Endodermal cell (in vitro differentiated cells): ENCODE results near the gene POGZ. TPM values are rescaled to one million over a fixed set of nuclear protein-coding genes. Genes with fewer than 3 reads are reported as not detected.

Experiments
- DNase-seq: peaks from one replicate; pipeline ENCODE4 v3.0.0-alpha.2; 2017
- H3K27ac ChIP-seq: 2 replicates; pipeline ENCODE4 v1.5.1; 2013; ENCODE audit warnings: mild to moderate bottlenecking, low read depth, low read length, moderate library complexity
- H3K27me3 ChIP-seq: 2 replicates; pipeline ENCODE4 v1.6.1; 2013; ENCODE audit warnings: mild to moderate bottlenecking, low read length, moderate library complexity; ENCODE audit not compliant: insufficient read depth, control insufficient read depth, poor library complexity, severe bottlenecking
- H3K36me3 ChIP-seq: 2 replicates; pipeline ENCODE4 v1.7.0; 2013; ENCODE audit warnings: mild to moderate bottlenecking, low read length, moderate library complexity; ENCODE audit not compliant: control insufficient read depth, insufficient read depth
- H3K4me1 ChIP-seq: one replicate; pipeline ENCODE4 v1.7.0; 2013; ENCODE audit warnings: low read length; ENCODE audit not compliant: control insufficient read depth, insufficient read depth
- H3K4me3 ChIP-seq: 2 replicates; pipeline ENCODE4 v1.5.1; 2013; ENCODE audit warnings: mild to moderate bottlenecking, low read length, moderate library complexity
- H3K9ac ChIP-seq: 2 replicates; pipeline ENCODE4 v1.6.1; 2013; ENCODE audit warnings: mild to moderate bottlenecking, low read length, moderate library complexity; ENCODE audit not compliant: poor library complexity, severe bottlenecking; ENCODE audit errors: extremely low read depth
- H3K9me3 ChIP-seq: 2 replicates; pipeline ENCODE4 v1.6.1; 2013; ENCODE audit warnings: mild to moderate bottlenecking, low read length, moderate library complexity; ENCODE audit not compliant: control insufficient read depth
- H3K27ac Mint-ChIP-seq: 2 replicates; pipeline ENCODE4 v1.8.0; 2020; ENCODE audit warnings: mixed read lengths
- H3K27me3 Mint-ChIP-seq: 2 replicates; pipeline ENCODE4 v1.8.0; 2021; ENCODE audit warnings: mild to moderate bottlenecking, mixed read lengths; ENCODE audit not compliant: insufficient read depth
- H3K36me3 Mint-ChIP-seq: 2 replicates; pipeline ENCODE4 v1.8.0; 2020; ENCODE audit warnings: low read depth, mixed read lengths
- H3K4me1 Mint-ChIP-seq: 2 replicates; pipeline ENCODE4 v1.8.0; 2020; ENCODE audit warnings: mixed read lengths
- H3K4me3 Mint-ChIP-seq: 2 replicates; pipeline ENCODE4 v1.8.0; 2020; ENCODE audit warnings: mild to moderate bottlenecking, moderate library complexity, mixed read lengths
- H3K9me3 Mint-ChIP-seq: 2 replicates; pipeline ENCODE4 v1.8.0; 2020; ENCODE audit warnings: mild to moderate bottlenecking, mixed read lengths
- CTCF ChIP-seq: fragments of 200-600 bp; sonication (generic); conservative IDR thresholded peaks from 2 replicates; pipeline ENCODE4 v1.5.0; 2021; ENCODE audit warnings: antibody characterized with exemption, mild to moderate bottlenecking
- WGBS, 2 experiments: methylation state at CpG; one replicate each; pipeline versions ENCODE4 v1.1.5 to v1.1.7; 2013; ENCODE audit warnings: missing lambda C conversion rate in 2 of 2, mixed read lengths in 1 of 2; ENCODE audit not compliant: insufficient coverage in 1 of 2, insufficient read length in 1 of 2; 5-methylcytosine and 5-hydroxymethylcytosine counted together
- total RNA-seq, 2 donors: library from RNA; stranded (reverse); fragmentation: NEBNext Ultra II Directional in 1 of 2; extraction: Animal tissue kit (Norgen Biotek cat#: 25700) in 1 of 2; gene quantifications; 2 replicates in 1 of 2; 3 replicates in 1 of 2; pipeline ENCODE4 v1.2.1, GENCODE V29; 2021

Gene POGZ
- total RNA-seq, 2 donors from 2014 or later, result 138 to 165 TPM

GRCh38 chr1:151472856-151473731, 13.8 kb upstream of the POGZ start:
- no peaks in the 10 kb centered on the region for H3K4me1 ChIP-seq
- H3K27me3 Mint-ChIP-seq, result peaks cover under 1% of the 10 kb centered on the region
- DNase-seq, result peak; percentile 73
- no peaks in the 10 kb centered on the region for H3K36me3 Mint-ChIP-seq
- H3K27ac Mint-ChIP-seq, result peak overlapping the region; percentile 92
- H3K27ac ChIP-seq, result no peak overlapping the region
- H3K36me3 ChIP-seq, result no peaks in the 10 kb centered on the region
- no peak for TF ChIP-seq CTCF
- H3K4me1 Mint-ChIP-seq, result peaks cover 14% of the 10 kb centered on the region
- H3K9me3 Mint-ChIP-seq, result no peaks in the 10 kb centered on the region
- peak overlapping the region; percentile 34 for H3K9ac ChIP-seq
- H3K4me3 Mint-ChIP-seq, result peak overlapping the region; percentile 64
- no peaks in the 10 kb centered on the region for H3K9me3 ChIP-seq
- no peak overlapping the region for H3K4me3 ChIP-seq
- WGBS, 2 experiments, result 38 to 54% methylated on average over 20 to 36 of the region's 36 CpGs
- no peaks in the 10 kb centered on the region for H3K27me3 ChIP-seq

GRCh38 chr1:151465026-151465425, 5.7 kb upstream of the POGZ start:
- no peaks in the 10 kb centered on the region for H3K4me1 Mint-ChIP-seq
- no peak for DNase-seq
- no peaks in the 10 kb centered on the region for H3K36me3 Mint-ChIP-seq
- H3K27me3 Mint-ChIP-seq, result peaks cover 27% of the 10 kb centered on the region
- H3K27me3 ChIP-seq, result peaks cover 20% of the 10 kb centered on the region
- TF ChIP-seq CTCF, result no peak
- no peak overlapping the region for H3K27ac Mint-ChIP-seq
- no peaks in the 10 kb centered on the region for H3K9me3 ChIP-seq
- no peaks in the 10 kb centered on the region for H3K36me3 ChIP-seq
- no peak overlapping the region for H3K27ac ChIP-seq
- no peaks in the 10 kb centered on the region for H3K9me3 Mint-ChIP-seq
- H3K4me3 ChIP-seq, result no peak overlapping the region
- WGBS, 2 experiments, result 67% methylated on average over 1 of the region's 1 CpG; no CpG with 5 or more reads in 1 of the 2 experiments
- H3K4me1 ChIP-seq, result no peaks in the 10 kb centered on the region
- no peak overlapping the region for H3K9ac ChIP-seq
- H3K4me3 Mint-ChIP-seq, result no peak overlapping the region

- Histone ChIP-seq H3K27me3 (peaks cover 20% of the 10 kb centered on the region), H3K36me3 (no peaks in the 10 kb centered on the region), H3K9me3 (no peaks in the 10 kb centered on the region), H3K4me3 (no peak overlapping the region), H3K9ac (no peak overlapping the region), H3K4me1 (no peaks in the 10 kb centered on the region), H3K27ac (no peak overlapping the region)
- no peak for DNase-seq
- no peak overlapping the region for H3K27ac Mint-ChIP-seq
- TF ChIP-seq CTCF, result no peak
- no peaks in the 10 kb centered on the region for H3K36me3 Mint-ChIP-seq
- H3K4me3 Mint-ChIP-seq, result no peak overlapping the region
- H3K27me3 Mint-ChIP-seq, result peaks cover 27% of the 10 kb centered on the region
- H3K4me1 Mint-ChIP-seq, result peaks cover 5% of the 10 kb centered on the region
- 79 to 94% methylated on average over 3 to 5 of the region's 5 CpGs for WGBS, 2 experiments
- no peaks in the 10 kb centered on the region for H3K9me3 Mint-ChIP-seq
These were observed 2.4 kb upstream of the POGZ start for GRCh38 chr1:151461694-151462093.
